ENCODE measurements around the gene FBXO39. TPM values are rescaled to one million over a fixed set of nuclear protein-coding genes. Genes with fewer than 3 reads are reported as not detected.

FBXO39 gene
- total RNA-seq, 1 donor from 2014 or later, result 0.49 TPM

GRCh38 chr17:6779411-6779810 lies 3.4 kb downstream of the FBXO39 start:
- ATAC-seq, result no peak
- no peak for TF ChIP-seq CTCF (IDR thresholded peaks at IDR 0.05)
- Histone ChIP-seq H3K27me3 (peaks cover 10% of the 10 kb centered on the region), H3K9me3 (no peaks in the 10 kb centered on the region), H3K4me1 (no peaks in the 10 kb centered on the region), H3K27ac (no peak overlapping the region), H3K4me3 (no peak overlapping the region), H3K36me3 (no peaks in the 10 kb centered on the region)
- intact Hi-C loops (cut with DNase I), result no loop called here
- no peak for DNase-seq

DNA sequence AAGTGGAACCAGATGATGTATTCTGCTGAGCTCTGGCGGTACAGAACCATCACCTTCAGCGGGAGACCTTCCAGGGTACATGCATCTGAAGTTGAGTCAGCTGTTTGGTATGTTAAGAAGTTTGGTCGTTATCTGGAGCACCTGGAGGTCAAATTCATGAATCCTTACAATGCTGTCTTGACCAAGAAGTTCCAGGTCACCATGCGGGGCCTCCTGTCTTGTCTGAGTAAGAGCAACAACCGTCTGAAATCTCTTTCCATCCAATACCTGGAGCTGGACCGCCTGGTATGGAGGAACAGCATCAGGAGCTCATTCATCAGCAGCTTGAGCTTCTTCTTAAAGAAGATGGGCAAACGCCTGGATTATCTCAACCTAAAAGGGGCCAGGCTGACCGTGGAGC lies 4.0 kb downstream of the FBXO39 start:
- TF ChIP-seq CTCF (IDR thresholded peaks at IDR 0.05), result no peak
- Histone ChIP-seq H3K9me3 (no peaks in the 10 kb centered on the region), H3K27me3 (peaks cover 10% of the 10 kb centered on the region), H3K36me3 (no peaks in the 10 kb centered on the region), H3K27ac (no peak overlapping the region), H3K4me3 (no peak overlapping the region), H3K4me1 (no peaks in the 10 kb centered on the region)
- intact Hi-C loops (cut with DNase I), result no loop called here
- ATAC-seq (no peak), DNase-seq (no peak)

GRCh38 chr17:6780886-6781285 lies 4.9 kb downstream of the FBXO39 start:
- Histone ChIP-seq H3K9me3 (no peaks in the 10 kb centered on the region), H3K4me3 (no peak overlapping the region), H3K36me3 (no peaks in the 10 kb centered on the region), H3K27ac (no peak overlapping the region), H3K27me3 (peaks cover 10% of the 10 kb centered on the region), H3K4me1 (no peaks in the 10 kb centered on the region)
- intact Hi-C loops (cut with DNase I), result no loop called here
- TF ChIP-seq CTCF (IDR thresholded peaks at IDR 0.05), result no peak
- ATAC-seq, result no peak
- DNase-seq, result no peak

DNA sequence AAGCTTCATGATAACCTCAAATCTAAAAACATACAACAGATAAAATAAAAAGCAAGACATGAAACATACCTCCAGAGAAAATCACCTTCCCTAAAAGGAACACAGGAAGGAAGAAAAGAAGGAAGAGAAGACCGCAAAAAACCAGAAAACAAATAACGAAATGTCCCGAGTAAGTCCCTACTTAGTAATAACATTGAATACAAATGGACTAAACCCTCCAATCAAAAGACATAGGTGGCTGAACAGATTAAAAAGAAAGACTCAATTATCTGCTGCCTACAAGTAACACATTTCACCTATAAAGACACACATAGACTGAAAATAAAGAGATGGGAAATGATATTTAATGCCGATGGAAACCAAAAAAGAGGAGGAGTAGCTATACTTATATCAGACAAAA lies 6.2 kb downstream of the FBXO39 start:
- no peaks in the 10 kb centered on the region for H3K9me3 ChIP-seq
- intact Hi-C loops (cut with DNase I), result no loop called here
- peaks cover 13% of the 10 kb centered on the region for H3K27me3 ChIP-seq
- no peak for TF ChIP-seq CTCF (IDR thresholded peaks at IDR 0.05)
- no peak overlapping the region for H3K4me3 ChIP-seq
- no peaks in the 10 kb centered on the region for H3K36me3 ChIP-seq
- no peak overlapping the region for H3K27ac ChIP-seq
- no peak for ATAC-seq
- no peak for DNase-seq
- no peaks in the 10 kb centered on the region for H3K4me1 ChIP-seq

DNA sequence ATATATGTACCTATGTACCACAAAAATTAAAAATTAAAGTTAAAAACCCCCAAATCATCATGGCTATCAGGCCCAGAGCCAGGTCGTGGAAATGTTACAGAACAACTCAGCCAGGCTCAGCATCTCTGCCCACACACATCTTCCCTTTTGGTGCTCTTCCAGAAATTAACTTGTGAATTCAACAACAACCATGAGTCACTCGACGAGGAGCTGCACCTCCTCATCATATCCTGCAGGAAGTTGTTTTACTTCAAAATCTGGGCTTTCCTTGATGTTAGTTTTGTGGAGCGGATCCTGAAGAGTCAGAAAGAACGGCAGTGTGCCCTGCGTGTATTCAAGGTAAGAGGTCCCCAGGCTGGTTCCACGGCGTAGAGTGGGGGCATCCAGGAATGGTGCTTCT lies 10.6 kb downstream of the FBXO39 start:
- DNase-seq, result no peak
- no peak for TF ChIP-seq CTCF (IDR thresholded peaks at IDR 0.05)
- Histone ChIP-seq H3K4me1 (no peaks in the 10 kb centered on the region), H3K27me3 (peaks cover 17% of the 10 kb centered on the region), H3K4me3 (no peak overlapping the region), H3K9me3 (no peaks in the 10 kb centered on the region), H3K27ac (no peak overlapping the region), H3K36me3 (no peaks in the 10 kb centered on the region)
- intact Hi-C loops (cut with DNase I), result no loop called here
- ATAC-seq, result no peak

GRCh38 chr17:6787081-6787693 lies 11.2 kb downstream of the FBXO39 start:
- ATAC-seq (no peak), DNase-seq (no peak)
- no peak overlapping the region for H3K4me3 ChIP-seq
- TF ChIP-seq CTCF (IDR thresholded peaks at IDR 0.05), result no peak
- H3K36me3 ChIP-seq, result no peaks in the 10 kb centered on the region
- peaks cover 20% of the 10 kb centered on the region for H3K27me3 ChIP-seq
- no peak overlapping the region for H3K27ac ChIP-seq
- H3K9me3 ChIP-seq, result no peaks in the 10 kb centered on the region
- no peaks in the 10 kb centered on the region for H3K4me1 ChIP-seq
- intact Hi-C loops (cut with DNase I), result no loop called here
